IPS-11a (cell line): Measurements from ENCODE around the gene PRKG2.

Experiments
- H3K4me3 ChIP-seq: one replicate; pipeline ENCODE4 v1.5.1; 2013; ENCODE audit warnings: low read depth, low read length, control low read depth

Gene PRKG2

GRCh38 chr4:81106150-81106549 lies 108.9 kb downstream of the PRKG2 start:
- no peak overlapping the region for H3K4me3 ChIP-seq

- no peak overlapping the region for H3K4me3 ChIP-seq
Observed at GRCh38 chr4:81102107-81102506, 112.9 kb downstream of the PRKG2 start.

GRCh38 chr4:81096566-81096965 lies 118.5 kb downstream of the PRKG2 start:
- H3K4me3 ChIP-seq, result no peak overlapping the region

- no peak overlapping the region for H3K4me3 ChIP-seq
Observed at GRCh38 chr4:81095389-81095788, 119.6 kb downstream of the PRKG2 start.

- no peak overlapping the region for H3K4me3 ChIP-seq
Observed at GRCh38 chr4:81093720-81094401, 121.2 kb downstream of the PRKG2 start.

GRCh38 chr4:81085979-81086378 lies 129.0 kb downstream of the PRKG2 start:
- no peak overlapping the region for H3K4me3 ChIP-seq

- no peak overlapping the region for H3K4me3 ChIP-seq
Observed at GRCh38 chr4:81085291-81085690, 129.7 kb downstream of the PRKG2 start.

GRCh38 chr4:81084634-81085033 lies 130.4 kb downstream of the PRKG2 start:
- H3K4me3 ChIP-seq, result no peak overlapping the region

GRCh38 chr4:81084029-81084428 lies 131.0 kb downstream of the PRKG2 start:
- no peak overlapping the region for H3K4me3 ChIP-seq

GRCh38 chr4:81081156-81081555 lies 133.9 kb downstream of the PRKG2 start:
- H3K4me3 ChIP-seq, result no peak overlapping the region

- H3K4me3 ChIP-seq, result no peak overlapping the region
Observed at GRCh38 chr4:81071013-81071412, 144.0 kb downstream of the PRKG2 start.

- no peak overlapping the region for H3K4me3 ChIP-seq
Observed at GRCh38 chr4:81069706-81070331, 145.2 kb downstream of the PRKG2 start.

- H3K4me3 ChIP-seq, result no peak overlapping the region
Observed at GRCh38 chr4:81065446-81065845, 149.6 kb downstream of the PRKG2 start.

- no peak overlapping the region for H3K4me3 ChIP-seq
Observed at GRCh38 chr4:81062001-81062400, 153.0 kb downstream of the PRKG2 start.

- no peak overlapping the region for H3K4me3 ChIP-seq
Observed at GRCh38 chr4:81061344-81061730, 153.7 kb downstream of the PRKG2 start.

- no peak overlapping the region for H3K4me3 ChIP-seq
Observed at GRCh38 chr4:81060587-81061343, 154.3 kb downstream of the PRKG2 start.

- no peak overlapping the region for H3K4me3 ChIP-seq
Observed at GRCh38 chr4:81058621-81059020, 156.4 kb downstream of the PRKG2 start.

- H3K4me3 ChIP-seq, result no peak overlapping the region
Observed at GRCh38 chr4:81052119-81053068, 162.6 kb downstream of the PRKG2 start.

- no peak overlapping the region for H3K4me3 ChIP-seq
Observed at GRCh38 chr4:81049907-81050306, 165.1 kb downstream of the PRKG2 start.

- no peak overlapping the region for H3K4me3 ChIP-seq
Observed at GRCh38 chr4:81049330-81049729, 165.7 kb downstream of the PRKG2 start.
